ENCODE data around the gene PLEKHM1.

PLEKHM1 gene

DNA sequence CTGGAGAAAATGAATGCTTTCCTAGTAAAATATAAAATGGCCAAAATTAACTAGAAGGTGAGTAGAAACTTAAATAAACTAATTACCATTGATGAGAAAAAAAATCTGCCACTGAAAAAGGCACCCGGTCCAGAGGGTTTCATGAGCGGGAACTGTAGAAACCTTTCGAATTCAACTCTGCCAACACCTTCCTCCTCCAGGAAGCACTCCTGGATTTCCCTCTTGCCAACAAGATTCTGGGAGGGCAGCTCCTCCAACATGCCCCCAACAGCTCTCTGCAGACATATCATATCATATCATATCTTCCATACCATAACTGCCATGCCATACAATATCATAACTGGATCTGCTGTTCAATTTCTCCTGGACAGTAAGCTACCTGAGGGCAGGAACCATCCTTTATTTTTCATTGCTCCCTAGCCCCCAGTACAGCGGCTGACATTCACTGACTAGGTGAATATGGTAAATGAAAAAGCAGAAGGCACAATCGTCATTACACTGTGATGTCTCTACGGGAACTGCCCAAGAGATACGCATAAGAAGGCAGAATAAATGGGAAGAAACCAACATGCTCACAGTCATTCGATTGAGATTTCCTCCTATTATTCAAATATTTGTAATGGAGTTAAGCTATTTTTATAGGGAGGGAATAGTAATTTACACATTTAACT lies 67.1 kb downstream of the PLEKHM1 start:
- H3K4me3 ChIP-seq (ENCODE audit: low read length) = no peak overlapping the region
- TF ChIP-seq, protein P1, sequence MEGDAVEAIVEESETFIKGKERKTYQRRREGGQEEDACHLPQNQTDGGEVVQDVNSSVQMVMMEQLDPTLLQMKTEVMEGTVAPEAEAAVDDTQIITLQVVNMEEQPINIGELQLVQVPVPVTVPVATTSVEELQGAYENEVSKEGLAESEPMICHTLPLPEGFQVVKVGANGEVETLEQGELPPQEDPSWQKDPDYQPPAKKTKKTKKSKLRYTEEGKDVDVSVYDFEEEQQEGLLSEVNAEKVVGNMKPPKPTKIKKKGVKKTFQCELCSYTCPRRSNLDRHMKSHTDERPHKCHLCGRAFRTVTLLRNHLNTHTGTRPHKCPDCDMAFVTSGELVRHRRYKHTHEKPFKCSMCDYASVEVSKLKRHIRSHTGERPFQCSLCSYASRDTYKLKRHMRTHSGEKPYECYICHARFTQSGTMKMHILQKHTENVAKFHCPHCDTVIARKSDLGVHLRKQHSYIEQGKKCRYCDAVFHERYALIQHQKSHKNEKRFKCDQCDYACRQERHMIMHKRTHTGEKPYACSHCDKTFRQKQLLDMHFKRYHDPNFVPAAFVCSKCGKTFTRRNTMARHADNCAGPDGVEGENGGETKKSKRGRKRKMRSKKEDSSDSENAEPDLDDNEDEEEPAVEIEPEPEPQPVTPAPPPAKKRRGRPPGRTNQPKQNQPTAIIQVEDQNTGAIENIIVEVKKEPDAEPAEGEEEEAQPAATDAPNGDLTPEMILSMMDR (conservative IDR thresholded peaks at IDR 0.05; ENCODE audit: low read length) = no peak
- DNase-seq (ENCODE audit: low read depth) = no peak

DNA sequence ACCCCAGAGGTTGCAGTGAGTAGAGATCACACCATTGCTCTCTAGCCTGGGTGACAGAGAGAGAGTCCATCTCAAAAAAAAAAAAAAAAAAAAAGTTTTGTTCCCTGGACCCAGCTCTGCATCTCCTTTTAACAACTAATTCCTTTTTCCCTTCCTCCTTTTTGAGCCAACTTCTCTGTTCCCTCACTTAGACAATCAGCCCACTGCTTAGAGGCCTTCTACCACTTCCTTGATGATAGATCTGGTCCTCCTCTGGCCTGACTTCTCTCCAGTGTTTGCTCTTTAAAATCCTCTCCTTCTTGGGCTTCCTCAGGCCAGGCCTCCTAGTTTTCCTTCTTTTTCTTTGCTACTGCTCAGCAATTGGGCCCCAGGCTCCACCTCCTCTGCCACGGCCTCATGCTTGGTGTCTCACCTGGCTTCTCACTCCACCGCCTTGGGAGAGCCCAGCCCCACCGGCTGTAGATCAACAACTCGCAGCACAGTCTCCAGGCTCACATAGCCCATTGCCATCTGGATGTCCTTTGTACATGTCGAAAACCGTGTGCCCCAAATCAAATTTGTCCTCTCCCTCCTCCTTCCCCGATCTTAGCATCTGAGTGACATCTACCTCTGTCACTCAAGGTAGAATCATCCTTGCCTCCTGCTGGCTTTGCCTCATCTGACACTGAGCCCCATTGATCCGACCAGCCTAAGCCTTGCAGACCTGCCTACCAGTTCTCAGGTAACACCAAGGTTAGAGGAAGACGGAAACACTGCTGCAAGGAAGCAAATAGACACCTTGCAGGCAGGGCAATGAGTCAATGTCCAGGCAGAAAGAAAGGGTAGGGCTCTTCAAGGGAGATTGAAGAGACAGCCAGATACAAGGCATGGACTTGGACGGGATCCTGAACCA lies 75.3 kb downstream of the PLEKHM1 start:
- H3K4me3 ChIP-seq (ENCODE audit: low read length) = no peak overlapping the region
- TF ChIP-seq, protein P1 (conservative IDR thresholded peaks at IDR 0.05; ENCODE audit: low read length) = no peak
- DNase-seq (ENCODE audit: low read depth) = no peak

DNA sequence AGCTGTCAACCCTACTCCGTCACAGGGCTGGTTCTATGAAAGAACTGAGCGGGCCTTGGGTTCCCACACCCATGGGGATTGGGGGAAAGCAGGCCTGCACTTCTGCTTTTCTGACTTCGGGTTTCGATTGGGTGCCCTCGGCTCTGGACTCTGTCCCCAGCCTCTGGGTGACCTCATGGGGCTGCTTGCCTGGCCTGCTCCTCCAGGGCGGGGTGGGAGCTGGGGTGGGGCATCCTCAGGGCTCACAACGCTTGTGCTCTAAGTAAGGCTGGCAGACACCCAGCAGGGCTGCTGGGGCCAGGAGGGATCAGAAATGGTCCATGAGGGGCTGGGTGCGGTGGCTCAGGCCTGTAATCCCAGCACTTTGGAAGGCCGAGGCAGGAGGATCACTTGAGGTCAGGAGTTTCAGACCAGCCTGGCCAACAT lies 77.0 kb downstream of the PLEKHM1 start:
- TF ChIP-seq, protein P1 (conservative IDR thresholded peaks at IDR 0.05; ENCODE audit: low read length) = no peak
- no peak for DNase-seq (ENCODE audit: low read depth)
- no peak overlapping the region for H3K4me3 ChIP-seq (ENCODE audit: low read length)

DNA sequence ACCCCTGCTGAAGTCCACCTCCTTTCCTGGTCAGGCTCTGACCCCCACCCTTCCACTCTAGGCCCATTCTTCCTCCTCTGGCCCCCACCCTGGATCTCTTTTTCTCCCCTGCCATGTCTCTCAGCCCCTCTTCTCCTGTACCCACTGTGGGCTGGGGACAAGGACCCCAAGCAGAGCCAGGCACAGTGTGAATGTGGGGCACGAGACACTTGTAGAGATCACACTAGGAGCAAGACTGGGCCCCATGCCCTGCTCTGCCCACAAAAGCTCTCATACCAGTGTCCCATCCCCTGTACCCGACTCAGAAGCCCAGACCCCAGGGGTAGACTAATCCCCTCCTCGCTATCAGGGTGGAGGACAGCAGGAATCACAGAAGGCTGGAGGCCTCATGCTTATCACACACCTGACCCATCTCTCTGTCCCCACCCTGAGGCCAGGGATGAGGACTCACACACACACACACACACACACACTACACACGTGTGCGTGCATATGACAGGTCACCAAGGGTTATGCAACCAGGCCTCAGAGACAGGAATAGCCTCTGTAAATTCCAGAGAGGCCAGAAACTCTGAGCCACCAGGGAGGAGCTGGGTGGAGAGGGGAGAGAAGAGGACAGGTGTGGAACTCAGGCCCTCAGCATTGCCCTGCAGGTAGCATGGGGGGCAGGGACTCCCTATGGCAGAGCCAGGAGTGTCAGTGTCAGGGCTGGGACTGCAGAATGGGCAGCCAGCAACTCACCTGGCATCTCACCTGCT lies 79.0 kb downstream of the PLEKHM1 start:
- TF ChIP-seq, protein P1 (conservative IDR thresholded peaks at IDR 0.05; ENCODE audit: low read length) = no peak
- DNase-seq (ENCODE audit: low read depth) = no peak
- H3K4me3 ChIP-seq (ENCODE audit: low read length) = no peak overlapping the region

DNA sequence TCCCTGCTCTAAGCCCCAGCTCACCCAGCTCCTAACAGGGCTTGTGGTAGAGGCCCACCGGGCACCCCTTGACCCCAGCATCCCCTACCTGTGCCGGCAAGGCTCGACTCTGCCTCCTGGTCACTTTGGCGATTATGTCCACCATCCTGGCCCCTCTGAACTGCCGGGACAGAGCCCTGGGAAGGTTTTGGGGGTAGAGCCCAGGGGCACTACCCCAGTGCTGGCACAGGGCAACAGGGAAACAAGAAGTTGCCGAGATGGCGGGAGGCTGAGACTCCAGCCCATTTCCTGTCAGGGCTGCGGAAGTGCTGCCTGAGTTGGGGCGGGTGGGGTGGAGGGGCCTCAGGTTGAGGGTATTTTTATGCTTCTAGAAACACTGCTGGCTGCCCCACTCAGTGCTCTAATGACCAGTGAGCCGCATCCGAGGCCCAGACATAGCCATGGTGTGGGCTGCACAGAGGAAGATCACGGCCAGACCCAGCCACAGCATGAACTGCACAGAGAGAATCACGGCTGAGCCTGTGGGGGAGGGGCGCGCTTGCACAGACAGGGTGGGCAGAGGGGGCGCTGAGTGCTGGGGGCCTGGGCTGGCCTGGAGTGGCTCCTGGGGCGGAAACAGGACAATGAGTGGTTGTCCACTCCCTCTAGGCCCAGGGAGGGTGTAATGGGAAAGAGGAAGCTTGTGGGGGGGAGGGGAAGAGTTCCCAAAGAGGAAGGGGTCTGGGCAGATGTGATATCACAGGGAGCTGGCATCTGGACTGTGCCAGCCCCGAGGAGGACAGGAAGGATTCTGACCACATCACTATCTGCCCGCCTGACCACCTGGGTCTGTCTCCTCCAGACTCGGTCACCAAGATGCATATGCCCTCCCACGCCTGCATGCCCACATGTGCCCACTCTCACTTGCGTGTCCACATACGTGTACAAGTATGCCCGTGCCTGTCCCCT lies 80.1 kb downstream of the PLEKHM1 start:
- TF ChIP-seq, protein P1 (conservative IDR thresholded peaks at IDR 0.05; ENCODE audit: low read length) = no peak
- H3K4me3 ChIP-seq (ENCODE audit: low read length) = no peak overlapping the region
- no peak for DNase-seq (ENCODE audit: low read depth)

DNA sequence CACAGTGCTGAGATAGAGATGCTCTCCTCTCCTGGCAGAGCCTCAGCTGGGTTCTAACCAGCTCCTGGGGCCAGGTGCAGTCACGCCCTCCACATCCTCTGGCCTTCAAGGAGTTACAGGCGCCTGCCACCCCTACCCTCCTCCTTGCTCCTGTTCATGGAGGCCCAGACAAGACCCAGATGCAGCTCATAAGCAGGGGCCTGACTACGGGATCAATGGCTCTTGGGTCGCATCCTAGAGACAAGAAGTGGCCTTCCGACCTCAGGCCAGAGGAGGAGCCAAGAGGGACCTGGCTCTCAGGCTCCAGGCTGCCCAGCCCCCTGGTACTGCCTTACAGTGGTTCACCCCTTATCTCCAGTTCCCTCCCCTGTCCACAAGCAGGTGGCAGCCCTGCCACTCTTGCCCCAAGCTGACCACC lies 80.9 kb downstream of the PLEKHM1 start:
- TF ChIP-seq, protein P1 (conservative IDR thresholded peaks at IDR 0.05; ENCODE audit: low read length) = no peak
- no peak for DNase-seq (ENCODE audit: low read depth)
- no peak overlapping the region for H3K4me3 ChIP-seq (ENCODE audit: low read length)
